HEK293 (cell line): ENCODE measurements around the gene BCL2L1.

Experiments used
- KLF16 ChIP-seq: fragments of 450-650 bp; formaldehyde crosslinking; IDR thresholded peaks from 2 replicates; pipeline ENCODE4 v1.5.1; 2017; ENCODE audit warnings: missing biosample characterization, missing genetic modification characterization
- MYNN ChIP-seq: fragments of 450-650 bp; formaldehyde crosslinking; IDR thresholded peaks from 2 replicates; pipeline ENCODE4 v1.5.1; 2016; ENCODE audit warnings: missing biosample characterization, missing genetic modification characterization, borderline replicate concordance
- PATZ1 ChIP-seq: fragments of 450-650 bp; formaldehyde crosslinking; IDR thresholded peaks from 2 replicates; pipeline ENCODE4 v1.5.1; 2016; ENCODE audit warnings: missing biosample characterization, missing genetic modification characterization
- PBX3 ChIP-seq: sonication (generic); formaldehyde crosslinking; IDR thresholded peaks from 2 replicates; pipeline ENCODE4 v1.8.1; 2022; ENCODE audit warnings: mild to moderate bottlenecking, moderate library complexity, missing genetic modification reagents
- SCRT1 ChIP-seq: fragments of 450-650 bp; formaldehyde crosslinking; IDR thresholded peaks from 2 replicates; pipeline ENCODE4 v1.5.1; 2016; ENCODE audit warnings: missing biosample characterization, missing genetic modification characterization, borderline replicate concordance
- TCF7L2 ChIP-seq: IDR thresholded peaks from 2 replicates; pipeline ENCODE4 v1.6.1; 2011; ENCODE audit warnings: low read depth, mild to moderate bottlenecking, inconsistent platforms, low read length, moderate library complexity, borderline replicate concordance
- ZNF23 ChIP-seq: fragments of 450-650 bp; formaldehyde crosslinking; IDR thresholded peaks from 2 replicates; pipeline ENCODE4 v1.5.1; 2016; ENCODE audit warnings: missing biosample characterization, missing genetic modification characterization, borderline replicate concordance
- TF ChIP-seq, protein P1 (sequence below): fragments of 450-650 bp; formaldehyde crosslinking; IDR thresholded peaks from 2 replicates; pipeline ENCODE4 v1.5.1; 2016; ENCODE audit warnings: missing biosample characterization, missing genetic modification characterization

DNA sequence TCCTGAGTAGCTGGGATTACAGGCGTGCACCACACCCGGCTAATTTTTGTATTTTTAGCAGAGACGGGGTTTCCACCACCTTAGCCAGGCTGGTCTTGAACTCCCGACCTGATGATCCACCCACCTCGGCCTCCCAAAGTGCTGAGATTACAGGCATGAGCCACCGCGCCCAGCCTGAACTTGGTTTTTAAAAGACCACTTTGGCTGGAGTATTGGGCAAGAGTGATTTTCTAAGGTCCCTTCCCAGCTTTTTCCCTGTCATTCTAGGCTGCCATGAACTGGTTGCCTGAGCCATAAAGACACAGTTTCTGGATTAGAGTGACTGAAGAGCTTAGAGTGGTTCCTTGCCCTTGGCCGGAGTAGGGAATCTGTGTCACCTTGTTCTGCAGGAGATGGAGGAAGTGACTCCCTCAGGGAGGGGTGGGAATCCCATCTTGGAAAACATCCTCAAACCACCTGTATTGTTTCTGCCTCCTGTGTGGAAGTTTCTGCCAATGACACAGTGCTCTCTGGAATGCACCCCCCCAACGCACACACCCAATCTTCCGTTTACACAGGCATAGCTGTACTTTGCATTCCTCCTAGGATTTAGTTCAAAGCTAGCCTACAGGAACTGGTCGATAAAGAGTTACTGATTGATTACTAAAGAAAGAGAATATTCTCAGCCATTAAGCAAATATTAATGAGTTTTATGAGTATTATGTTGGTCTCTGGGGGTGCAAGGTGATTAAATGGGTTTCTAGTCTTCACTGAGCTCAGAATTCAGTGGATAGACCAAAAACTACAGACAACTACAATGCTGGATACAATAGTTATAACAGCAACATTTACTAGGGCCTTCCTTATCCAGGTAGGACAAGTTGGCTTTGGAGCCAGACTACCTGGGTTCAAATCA is 18.2 kb downstream of the BCL2L1 start:
- no peak for TF ChIP-seq KLF16
- TF ChIP-seq, protein P1, sequence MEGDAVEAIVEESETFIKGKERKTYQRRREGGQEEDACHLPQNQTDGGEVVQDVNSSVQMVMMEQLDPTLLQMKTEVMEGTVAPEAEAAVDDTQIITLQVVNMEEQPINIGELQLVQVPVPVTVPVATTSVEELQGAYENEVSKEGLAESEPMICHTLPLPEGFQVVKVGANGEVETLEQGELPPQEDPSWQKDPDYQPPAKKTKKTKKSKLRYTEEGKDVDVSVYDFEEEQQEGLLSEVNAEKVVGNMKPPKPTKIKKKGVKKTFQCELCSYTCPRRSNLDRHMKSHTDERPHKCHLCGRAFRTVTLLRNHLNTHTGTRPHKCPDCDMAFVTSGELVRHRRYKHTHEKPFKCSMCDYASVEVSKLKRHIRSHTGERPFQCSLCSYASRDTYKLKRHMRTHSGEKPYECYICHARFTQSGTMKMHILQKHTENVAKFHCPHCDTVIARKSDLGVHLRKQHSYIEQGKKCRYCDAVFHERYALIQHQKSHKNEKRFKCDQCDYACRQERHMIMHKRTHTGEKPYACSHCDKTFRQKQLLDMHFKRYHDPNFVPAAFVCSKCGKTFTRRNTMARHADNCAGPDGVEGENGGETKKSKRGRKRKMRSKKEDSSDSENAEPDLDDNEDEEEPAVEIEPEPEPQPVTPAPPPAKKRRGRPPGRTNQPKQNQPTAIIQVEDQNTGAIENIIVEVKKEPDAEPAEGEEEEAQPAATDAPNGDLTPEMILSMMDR = no peak
- no peak for TF ChIP-seq PATZ1 (tag by site-specific recombination)
- no peak for TF ChIP-seq ZNF23 (tag by site-specific recombination)
- no peak for TF ChIP-seq TCF7L2
- no peak for TF ChIP-seq PBX3 (CRISPR knock-in tag)
- TF ChIP-seq MYNN (tag by site-specific recombination) = no peak
- no peak for TF ChIP-seq SCRT1 (tag by site-specific recombination)
